NB4 (cell line): ENCODE results near the gene MPZL1.

Experiments
- CTCF ChIP-seq: IDR thresholded peaks from one replicate; pipeline ENCODE4 v1.5.1; 2012; ENCODE audit warnings: low read depth, low read length
- MYC ChIP-seq: IDR thresholded peaks from 2 replicates; pipeline ENCODE4 v1.6.1; 2011; ENCODE audit warnings: low read depth, low read length
- TF ChIP-seq, protein P1 (sequence below): IDR thresholded peaks from 2 replicates; pipeline ENCODE4 v1.6.1; 2011; ENCODE audit warnings: low read depth, low read length

DNA sequence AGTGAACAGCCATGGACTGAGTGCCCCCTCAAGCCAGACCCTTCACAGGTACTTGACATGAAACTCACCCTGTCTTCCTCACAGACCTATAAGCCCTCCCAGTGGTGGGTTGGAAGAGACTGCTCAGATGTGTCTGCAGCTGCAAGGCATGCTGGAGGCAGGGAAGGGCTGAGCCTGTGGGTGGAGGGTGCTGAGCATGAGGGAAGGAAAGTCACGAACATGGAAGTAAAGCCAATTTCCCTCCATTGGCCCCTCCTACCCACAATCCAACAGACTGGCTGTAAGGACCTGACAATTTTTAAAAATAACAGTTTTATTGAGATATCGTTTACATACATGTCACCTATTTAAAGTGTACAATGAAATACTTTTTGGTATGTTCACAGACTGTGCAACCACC, 47.6 kb upstream of the MPZL1 start:
- TF ChIP-seq CTCF (no peak), MYC (no peak)
- TF ChIP-seq, protein P1, sequence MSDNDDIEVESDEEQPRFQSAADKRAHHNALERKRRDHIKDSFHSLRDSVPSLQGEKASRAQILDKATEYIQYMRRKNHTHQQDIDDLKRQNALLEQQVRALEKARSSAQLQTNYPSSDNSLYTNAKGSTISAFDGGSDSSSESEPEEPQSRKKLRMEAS: no peak
